Fibroblast of lung (primary cell): ENCODE measurements around the gene CABLES1. TPM values are rescaled to one million over a fixed set of nuclear protein-coding genes. Genes with fewer than 3 reads are reported as not detected.
A peak's percentile ranks its signal among the peaks of the same experiment; 100 is the strongest.

Source experiments
- DNase-seq, 2 donors: peaks; one replicate each; pipeline versions ENCODE4 v3.0.0 to v3.0.0-alpha.2; 2010; ENCODE audit warnings: low read depth in 2 of 2
- H2AFZ ChIP-seq: 2 replicates; pipeline ENCODE4 v1.5.1; 2012; ENCODE audit warnings: low read length, control low read depth, inconsistent platforms
- H3K27ac ChIP-seq: 2 replicates; pipeline ENCODE4 v1.5.1; 2011; ENCODE audit warnings: low read length, control low read depth; ENCODE audit not compliant: insufficient read depth
- H3K27me3 ChIP-seq: 2 replicates; pipeline ENCODE4 v1.5.1; 2011; ENCODE audit warnings: mild to moderate bottlenecking, low read length; ENCODE audit not compliant: control insufficient read depth, insufficient read depth
- H3K36me3 ChIP-seq: 2 replicates; pipeline ENCODE4 v1.5.1; 2011; ENCODE audit warnings: low read length; ENCODE audit not compliant: control insufficient read depth, insufficient read depth
- H3K4me1 ChIP-seq: 2 replicates; pipeline ENCODE4 v1.5.1; 2011; ENCODE audit warnings: low read length; ENCODE audit not compliant: control insufficient read depth, insufficient read depth; ENCODE audit errors: extremely low read depth
- H3K4me2 ChIP-seq: 2 replicates; pipeline ENCODE4 v1.5.1; 2011; ENCODE audit warnings: low read length, control low read depth; ENCODE audit not compliant: insufficient read depth; ENCODE audit errors: extremely low read depth
- H3K4me3 ChIP-seq, 4 experiments: fragments of 200-600 bp in 1 of 4; sonication (generic) in 1 of 4; replicated peaks in 1 of 4; 2 replicates each; pipeline ENCODE4 v1.5.1; 2011 to 2016; ENCODE audit warnings: low read length in 4 of 4, low read depth in 3 of 4, mild to moderate bottlenecking in 3 of 4, control low read depth in 2 of 4, inconsistent platforms in 1 of 4, mixed read lengths in 1 of 4; ENCODE audit not compliant: insufficient read depth in 1 of 4; ENCODE audit errors: control extremely low read depth in 1 of 4
- H3K79me2 ChIP-seq: 2 replicates; pipeline ENCODE4 v1.5.1; 2012; ENCODE audit warnings: mild to moderate bottlenecking, low read length, inconsistent platforms; ENCODE audit not compliant: control insufficient read depth, insufficient read depth
- H3K9ac ChIP-seq: 2 replicates; pipeline ENCODE4 v1.5.1; 2011; ENCODE audit warnings: mild to moderate bottlenecking, low read length, control low read depth; ENCODE audit not compliant: insufficient read depth
- H3K9me3 ChIP-seq: 2 replicates; pipeline ENCODE4 v1.5.1; 2012; ENCODE audit warnings: low read depth, low read length; ENCODE audit not compliant: control insufficient read depth, insufficient read depth
- H4K20me1 ChIP-seq: 2 replicates; pipeline ENCODE4 v1.5.1; 2011; ENCODE audit warnings: low read length; ENCODE audit not compliant: control insufficient read depth, insufficient read depth; ENCODE audit errors: extremely low read depth
- CTCF ChIP-seq, 2 donors: IDR thresholded peaks in 1 of 2; conservative IDR thresholded peaks in 1 of 2; 1 replicate in 1 of 2; 2 replicates in 1 of 2; pipeline ENCODE4 v1.5.1; 2011 to 2012; ENCODE audit warnings: low read length in 2 of 2, control low read depth in 1 of 2, inconsistent platforms in 1 of 2, low read depth in 1 of 2, mild to moderate bottlenecking in 1 of 2
- EZH2 ChIP-seq: IDR thresholded peaks from 2 replicates; pipeline ENCODE4 v1.5.1; 2012; ENCODE audit warnings: low read length, control low read depth, mild to moderate bottlenecking; ENCODE audit errors: missing control alignments
- polyA plus RNA-seq, 2 donors: library from polyadenylated mRNA; depleted of rRNA in 1 of 2; stranded (reverse) in 1 of 2; unstranded in 1 of 2; fragments of >200 nt; gene quantifications; 2 replicates each; pipeline ENCODE4 v1.2.1, GENCODE V29; 2011 to 2012; ENCODE audit warnings: missing spikeins in 1 of 2
- total RNA-seq: library from RNA; depleted of rRNA; stranded (reverse); fragments of >200 nt; gene quantifications from 2 replicates; pipeline ENCODE4 v1.2.1, GENCODE V29; 2014

The CABLES1 gene
- total and polyA plus RNA-seq, 2 donors (not counting 1 experiment from before 2014, with no cell fraction given): 5.1 to 11.4 TPM

GRCh38 chr18:23194155-23194996, 59.1 kb downstream of the CABLES1 start:
- Histone ChIP-seq H3K36me3 (no peaks in the 10 kb centered on the region), H4K20me1 (no peaks in the 10 kb centered on the region), H3K9me3 (no peaks in the 10 kb centered on the region), H3K79me2 (no peaks in the 10 kb centered on the region), H3K9ac (no peak overlapping the region), H3K4me3 (peak overlapping the region in 1 of 4 experiments; percentile 23), H3K27ac (no peak overlapping the region), H3K27me3 (no peaks in the 10 kb centered on the region), H3K4me1 (no peaks in the 10 kb centered on the region), H3K4me2 (peak overlapping the region; percentile 21), H2AFZ (no peak overlapping the region)
- peak; percentile 35 to 53 for DNase-seq
- no peak for TF ChIP-seq EZH2
- TF ChIP-seq CTCF (conservative IDR thresholded peaks at IDR 0.05 in 1 of 2, IDR thresholded peaks at IDR 0.05 in 1 of 2; ENCODE audit: low read depth in 1 of 2, low read length in 2 of 2): no peak

GRCh38 chr18:23194997-23195957, 60.0 kb downstream of the CABLES1 start:
- Histone ChIP-seq H3K79me2 (no peaks in the 10 kb centered on the region), H4K20me1 (no peaks in the 10 kb centered on the region), H3K36me3 (no peaks in the 10 kb centered on the region), H2AFZ (no peak overlapping the region), H3K9ac (no peak overlapping the region), H3K4me1 (no peaks in the 10 kb centered on the region), H3K4me2 (no peak overlapping the region), H3K27me3 (no peaks in the 10 kb centered on the region), H3K4me3 (no peak overlapping the region), H3K27ac (no peak overlapping the region), H3K9me3 (no peaks in the 10 kb centered on the region)
- peak in 1 of 2 donors; percentile 12 for DNase-seq
- TF ChIP-seq EZH2 (no peak), CTCF (conservative IDR thresholded peaks at IDR 0.05 in 1 of 2, IDR thresholded peaks at IDR 0.05 in 1 of 2; ENCODE audit: low read depth in 1 of 2, low read length in 2 of 2) (no peak)
